HG03342 (cell line): ENCODE results near the gene DHX32.
A peak's percentile ranks its signal among the peaks of the same experiment; 100 is the strongest.
"Not testable (repeated sequence)": the region's sequence is repeated elsewhere in the genome, so short reads cannot be mapped to it uniquely, and the experiment has no call there.

Experiments used
- ATAC-seq: cut with Tn5 transposase; IDR thresholded peaks from one replicate; pipeline ENCODE4 v1.9.1; 2021; ENCODE audit warnings: mild to moderate bottlenecking, moderate library complexity; ENCODE audit not compliant: unreplicated experiment

DHX32 gene

DNA sequence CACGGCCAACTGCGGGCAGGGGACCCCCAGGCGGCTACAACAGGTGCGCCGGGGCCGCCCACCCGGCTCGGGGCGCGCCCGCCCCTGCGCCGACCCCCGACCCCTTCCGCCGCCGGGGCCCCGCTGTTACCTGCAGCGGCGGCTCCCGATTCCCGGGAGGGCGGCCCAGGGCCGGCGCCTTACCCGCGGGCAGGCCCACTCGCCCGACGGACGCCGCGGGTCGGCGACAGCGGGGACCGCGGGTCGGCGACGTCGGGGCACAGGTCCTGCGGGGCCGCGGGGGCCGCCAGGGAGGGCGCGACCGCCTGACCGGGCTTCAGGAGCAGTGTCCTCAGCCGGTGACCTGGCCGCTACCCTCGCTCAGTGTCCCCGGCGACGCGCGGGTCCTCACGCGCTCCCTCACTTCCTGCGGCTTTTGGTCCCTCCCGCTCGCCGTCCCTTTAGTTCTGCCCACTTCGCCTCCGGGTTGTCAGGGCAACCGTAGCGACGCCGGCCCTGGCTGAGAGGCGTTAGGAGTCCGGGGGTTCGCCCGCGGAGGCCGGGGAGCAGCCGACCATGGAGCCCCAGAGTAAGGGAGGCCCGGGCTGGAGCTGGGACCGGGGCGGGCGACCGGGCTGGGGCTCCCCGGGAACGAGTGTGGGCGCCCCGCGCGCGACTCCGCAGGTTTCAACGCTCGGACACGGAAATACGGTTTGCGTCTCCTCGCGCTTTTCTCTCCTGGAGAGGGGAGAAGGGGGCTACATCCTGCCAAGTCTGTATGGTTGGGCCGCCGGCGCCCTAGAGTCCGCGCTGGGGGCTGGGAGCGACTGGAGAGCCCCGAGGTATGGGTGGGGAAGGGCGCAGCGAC, 15.2 kb upstream of the DHX32 start, which contains the start of gene FANK1:
TSS of gene FANK1 (plus strand) at position 477 of the 847 bp plus-strand sequence. CDS start at position 556, 79 bp downstream.
- ATAC-seq, result peak; percentile 81

DNA sequence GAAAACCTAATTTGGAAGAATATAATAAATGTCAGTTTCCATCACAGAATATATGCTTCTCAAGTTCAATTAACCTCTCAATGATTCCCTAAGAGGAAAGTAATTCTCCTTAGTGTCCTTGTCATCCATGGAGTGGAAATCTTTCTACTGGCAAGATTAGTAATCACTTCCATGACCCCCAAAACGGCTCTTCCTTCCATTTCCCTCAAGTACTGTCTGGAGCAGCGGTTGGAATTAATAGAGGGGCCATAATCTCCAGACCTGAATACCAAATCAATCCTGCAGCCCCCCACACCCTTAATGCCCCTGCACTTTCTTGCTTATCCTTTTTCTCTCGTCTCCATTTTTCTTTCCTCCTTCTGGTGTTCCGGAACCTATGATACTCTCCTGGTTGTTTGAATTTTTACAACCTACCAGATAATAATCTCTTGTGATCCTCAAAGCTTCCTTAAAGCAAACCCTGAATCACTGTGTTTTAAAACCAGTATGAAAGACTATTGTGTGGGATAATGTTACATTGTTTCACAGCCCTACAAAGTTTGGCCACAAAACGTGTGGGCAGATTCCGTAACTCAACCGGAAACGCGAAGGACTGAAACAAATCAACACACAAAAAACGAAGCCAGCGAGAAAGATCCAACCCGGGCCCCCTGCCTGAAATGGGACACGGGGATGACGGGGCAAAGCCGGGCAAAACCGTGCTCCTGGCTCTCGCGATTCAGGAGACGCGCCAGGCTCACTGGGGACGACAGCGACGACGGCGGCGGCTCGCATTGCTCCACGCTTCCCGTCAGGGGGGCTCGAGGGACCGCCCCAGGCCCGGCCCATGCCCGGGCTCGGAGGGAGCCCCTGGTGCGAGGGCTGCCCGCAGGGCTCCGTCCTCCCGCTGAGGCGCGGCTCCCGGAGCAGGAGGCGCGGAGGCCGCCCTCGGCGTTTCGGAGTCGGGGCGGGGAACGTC, 14.3 kb upstream of the DHX32 start:
- ATAC-seq, result peak; percentile 55

DNA sequence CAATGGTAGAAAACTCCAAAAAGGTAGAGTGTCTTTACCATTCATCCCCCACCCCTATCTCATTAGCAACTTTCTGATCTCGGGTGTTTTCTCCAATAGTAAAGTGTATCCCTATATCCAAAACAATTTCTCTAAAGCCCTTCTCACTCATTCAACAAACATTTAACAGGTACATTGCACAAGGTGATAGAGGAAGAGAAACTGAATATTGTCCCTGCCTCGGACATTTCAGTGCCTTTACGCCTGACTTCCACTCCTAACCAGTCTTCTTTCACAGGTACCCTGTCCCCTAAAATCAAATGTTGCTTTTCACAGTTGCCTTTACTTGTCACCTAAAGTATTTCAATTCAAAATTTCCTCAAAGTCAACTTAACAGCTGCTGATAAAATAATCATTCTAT, 13.1 kb upstream of the DHX32 start:
- not testable (repeated sequence) for ATAC-seq

DNA sequence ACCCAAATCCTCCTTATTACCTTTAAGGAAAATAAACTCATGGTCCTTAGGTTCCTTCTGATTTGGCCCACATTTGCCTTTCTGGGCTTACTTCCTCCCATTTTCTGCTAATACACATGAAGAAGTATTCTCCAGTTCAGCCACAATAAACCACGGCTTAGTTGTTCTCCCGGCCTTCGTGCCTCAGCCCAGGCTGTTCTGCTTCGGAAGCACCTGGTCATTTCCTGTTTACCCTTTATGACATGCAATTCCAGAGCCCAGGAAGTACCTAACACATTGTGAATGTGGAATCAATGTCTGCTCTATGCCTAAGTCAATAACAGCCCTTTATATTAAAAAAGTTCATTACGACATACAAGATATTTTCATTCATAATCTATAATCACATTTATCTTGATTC, 11.3 kb upstream of the DHX32 start:
- not testable (repeated sequence) for ATAC-seq

DNA sequence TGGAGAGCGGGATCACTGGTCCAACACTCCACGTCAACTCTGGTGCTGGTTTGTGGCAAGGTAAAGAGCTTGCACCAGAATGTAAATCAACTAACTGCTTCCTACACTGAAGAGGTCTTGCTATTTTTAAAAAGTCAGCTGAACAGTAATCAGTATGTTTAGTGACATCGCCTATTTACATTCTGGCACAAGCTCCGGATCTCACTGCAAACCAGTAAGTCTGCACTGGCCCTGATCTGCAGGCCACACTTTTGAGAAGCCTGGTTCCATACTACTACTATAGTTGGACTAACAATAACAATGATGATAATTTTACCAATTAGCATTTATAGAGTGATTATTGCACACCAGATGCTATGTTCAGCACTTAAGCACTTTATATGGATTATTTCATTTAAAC, 8.3 kb upstream of the DHX32 start:
- not testable (repeated sequence) for ATAC-seq

DNA sequence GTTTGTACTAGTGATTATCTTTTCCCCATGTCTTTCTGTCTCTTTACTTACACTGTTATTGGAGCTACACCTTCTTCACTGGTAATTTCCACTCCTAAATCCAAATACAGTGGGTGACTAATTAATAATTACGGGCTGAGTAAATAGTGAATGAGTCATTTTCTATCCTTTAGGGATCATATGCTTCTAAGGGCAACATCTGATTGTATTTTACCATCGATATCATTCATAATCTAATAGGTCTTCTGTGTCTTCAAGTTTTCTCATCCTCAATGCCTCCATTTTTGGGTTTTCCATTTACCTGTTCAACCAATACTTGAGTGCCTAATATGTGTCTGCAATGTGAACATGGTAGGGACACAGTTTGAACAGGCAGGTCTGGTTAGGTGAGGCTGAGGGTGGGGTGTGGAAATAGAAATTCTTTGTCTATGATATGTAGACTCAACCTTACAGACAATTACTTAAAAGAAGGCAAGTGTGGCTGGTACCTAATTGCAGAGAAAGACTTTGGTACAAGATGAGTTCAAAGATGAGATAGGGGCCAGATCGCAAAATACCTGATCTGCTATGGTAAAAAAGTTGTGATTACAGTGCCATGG, 5.9 kb upstream of the DHX32 start:
- ATAC-seq, result no peak

DNA sequence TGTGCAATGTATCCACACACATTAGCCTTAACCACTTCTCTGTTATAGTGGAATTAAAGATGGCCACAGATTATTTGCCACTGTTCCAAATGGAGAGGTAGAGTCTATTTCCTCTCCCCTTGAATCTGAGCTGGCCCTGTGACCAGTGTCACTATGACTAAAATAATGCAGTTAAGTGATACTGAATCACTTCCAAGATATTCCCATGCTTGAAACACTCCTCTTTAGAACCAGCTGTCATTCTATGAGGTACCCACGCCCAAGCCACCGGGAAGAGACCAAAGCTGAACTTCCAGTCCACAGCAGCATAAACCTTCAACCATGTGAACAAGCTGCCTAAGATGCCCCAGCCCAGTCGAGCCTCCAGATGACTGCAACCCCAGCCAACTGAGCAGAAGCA, 2.1 kb upstream of the DHX32 start:
- ATAC-seq, result no peak

DNA sequence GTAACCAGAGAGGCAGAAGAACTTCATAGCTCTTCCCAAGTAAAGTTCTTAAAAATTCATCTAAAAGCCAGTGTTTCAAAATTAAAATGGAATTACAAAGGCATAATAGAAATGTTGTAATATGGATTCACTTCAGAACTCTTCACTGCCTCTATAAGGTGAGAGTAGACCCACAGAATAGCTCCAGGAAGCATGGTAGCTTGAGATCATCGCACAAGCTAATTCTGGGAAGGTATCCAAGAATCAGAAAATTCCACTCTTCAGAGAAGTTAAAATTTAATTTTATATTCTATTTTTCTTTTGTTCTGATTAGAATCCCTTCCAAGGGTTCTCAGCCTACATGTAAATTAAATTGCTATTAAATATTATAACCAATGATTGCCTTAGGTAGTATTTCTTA, 1.5 kb upstream of the DHX32 start:
- ATAC-seq, result no peak

DNA sequence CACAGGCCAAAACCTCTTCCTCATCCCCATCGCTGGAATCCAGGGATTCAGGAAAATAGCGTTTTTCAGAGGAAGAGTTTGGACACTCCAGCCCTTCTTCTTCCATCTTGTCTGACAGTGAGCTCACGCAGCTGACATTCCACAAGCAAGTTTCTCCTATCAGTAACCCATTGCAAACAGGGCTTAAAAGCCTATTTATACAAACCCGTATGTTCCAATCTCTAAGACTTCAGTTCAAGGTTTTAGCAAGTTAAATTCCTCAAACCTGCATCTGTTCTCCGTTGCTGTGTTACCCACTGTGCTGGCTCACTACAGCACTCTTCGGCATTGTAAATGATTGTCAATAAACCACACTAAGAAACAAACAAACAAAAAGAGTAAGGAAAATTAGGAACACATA, 373 bp downstream of the DHX32 start:
- no peak for ATAC-seq

DNA sequence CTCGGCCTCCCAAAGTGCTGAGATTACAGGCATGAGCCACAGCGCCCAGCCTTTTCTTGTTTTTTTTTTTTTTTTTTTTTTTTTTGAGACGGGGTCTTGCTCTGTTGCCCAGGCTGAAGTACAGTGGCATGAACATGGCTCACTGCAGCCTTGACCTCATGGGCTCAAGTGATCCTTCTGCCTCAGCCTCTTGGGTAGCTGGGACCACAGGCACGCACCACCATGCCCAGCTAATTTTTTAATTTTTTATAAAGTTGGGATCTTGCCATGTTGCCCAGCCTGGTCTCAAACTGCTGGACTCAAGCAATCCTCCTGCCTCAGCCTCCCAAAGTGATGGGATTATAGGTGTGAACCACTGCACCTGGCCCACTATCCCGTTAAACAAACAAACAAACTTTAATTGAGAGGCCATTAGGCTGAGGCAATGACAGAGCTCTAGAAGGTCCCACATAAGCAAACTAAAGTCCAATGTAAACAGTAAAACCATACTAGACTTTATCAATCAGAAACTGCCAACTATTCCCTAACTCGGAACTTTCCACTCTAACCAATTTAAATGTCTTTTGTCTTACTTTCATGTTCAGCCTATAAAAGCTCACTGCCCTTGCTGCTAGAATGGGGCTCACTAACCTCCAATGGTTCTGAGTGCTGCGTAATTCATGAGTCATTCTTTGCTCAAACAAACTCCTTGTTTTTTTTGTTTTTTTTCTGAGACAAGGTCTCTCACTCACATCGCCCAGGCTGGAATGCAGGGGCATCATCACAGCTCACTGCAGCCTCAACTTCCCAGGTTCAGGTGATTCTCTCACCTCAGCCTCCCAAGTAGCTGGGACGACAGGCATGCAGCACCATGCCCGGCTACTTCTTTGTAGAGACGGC, 1.9 kb downstream of the DHX32 start:
- no peak for ATAC-seq

DNA sequence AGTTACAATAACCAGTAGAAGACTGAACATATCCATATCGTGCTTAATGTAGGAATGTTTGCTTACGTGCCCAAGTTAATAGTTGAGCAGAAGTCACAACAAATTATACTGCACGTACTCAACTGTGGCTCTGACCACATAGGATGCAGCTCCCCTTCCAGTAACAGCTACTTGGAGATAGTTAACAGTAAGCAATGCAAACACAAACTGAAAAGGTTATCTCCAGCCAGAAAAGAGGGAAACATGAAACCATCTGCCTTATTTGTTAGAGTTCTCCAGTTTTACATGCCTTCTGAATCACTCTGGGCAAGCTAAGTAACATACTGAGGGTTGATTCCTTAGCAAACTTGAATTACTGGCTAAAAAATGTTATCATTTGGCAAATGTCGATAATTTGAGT, 9.8 kb downstream of the DHX32 start:
- no peak for ATAC-seq

DNA sequence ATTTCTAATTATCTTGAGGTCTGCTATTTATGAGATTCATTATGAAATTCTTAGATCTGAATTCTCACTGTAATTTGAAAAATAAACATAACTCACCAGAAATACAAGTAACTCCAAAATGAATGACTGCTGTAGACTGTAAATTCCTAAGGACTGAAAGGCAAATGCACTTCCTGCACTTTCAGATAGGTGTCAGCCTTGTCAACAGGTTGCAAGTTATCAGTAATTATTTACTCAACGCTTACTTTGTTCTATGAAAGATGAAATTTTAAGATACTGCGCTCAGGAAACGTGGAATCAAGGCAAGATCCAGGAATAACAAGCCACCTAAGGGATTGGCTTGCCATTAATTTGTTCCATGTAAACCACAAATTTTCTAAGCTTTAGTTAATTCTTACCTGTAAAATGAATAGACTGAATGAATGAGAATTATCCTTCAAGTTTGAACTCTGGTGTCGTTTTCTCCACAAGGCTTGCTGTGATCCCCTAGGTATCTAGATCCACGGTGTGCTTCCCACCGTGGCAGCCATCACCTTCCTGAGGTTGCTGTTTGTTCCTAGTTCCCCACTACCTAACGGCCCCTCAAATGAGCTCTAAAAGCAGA, 12.6 kb downstream of the DHX32 start:
- peak; percentile 61 for ATAC-seq

DNA sequence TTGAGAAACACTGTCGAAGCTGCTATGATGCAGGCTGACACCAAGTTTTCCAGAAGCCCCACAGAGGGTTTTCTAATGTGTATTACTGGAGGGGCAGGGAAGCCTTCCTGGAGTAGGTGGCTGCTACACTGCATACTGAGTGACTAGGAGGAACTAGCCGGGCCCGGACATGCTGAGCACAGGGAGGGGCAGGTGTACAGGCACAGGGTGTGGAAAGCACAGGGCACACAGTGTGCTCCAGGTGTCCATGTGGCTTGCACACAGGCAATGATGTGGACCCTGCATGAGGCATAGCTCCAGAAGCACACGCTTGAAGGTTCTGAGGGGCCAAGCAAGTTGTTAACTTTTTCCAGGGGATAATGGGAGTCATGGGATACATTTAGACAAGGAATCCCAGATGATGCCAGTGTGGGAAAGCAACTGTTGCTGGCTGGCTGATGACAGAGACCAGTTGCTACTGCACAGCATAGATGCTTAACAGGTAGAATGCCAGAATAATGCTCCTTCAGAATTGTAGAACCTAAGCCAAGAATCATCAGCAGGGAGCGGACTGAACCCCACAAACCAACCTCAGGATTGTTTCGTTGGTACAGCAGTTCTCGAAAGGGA, 14.6 kb downstream of the DHX32 start:
- no peak for ATAC-seq

DNA sequence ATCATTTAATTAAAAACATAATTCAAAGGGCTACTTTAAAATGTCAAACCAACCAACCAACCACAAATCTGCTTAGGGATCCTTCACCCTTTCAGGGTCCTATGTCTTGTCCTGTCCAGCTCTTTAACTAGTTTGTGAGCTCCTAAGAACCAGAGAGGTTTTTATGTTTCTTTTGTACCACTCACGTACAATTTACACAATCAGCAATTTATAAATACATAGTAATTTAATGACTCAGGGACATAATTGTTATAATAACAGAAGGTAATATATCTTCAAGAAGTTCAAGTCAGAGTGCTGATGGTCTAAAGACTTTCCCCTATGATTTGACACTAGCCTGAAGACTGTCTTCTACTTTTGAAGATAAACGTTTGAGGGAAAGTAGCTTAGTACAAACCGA, 16.0 kb downstream of the DHX32 start:
- ATAC-seq, result no peak

DNA sequence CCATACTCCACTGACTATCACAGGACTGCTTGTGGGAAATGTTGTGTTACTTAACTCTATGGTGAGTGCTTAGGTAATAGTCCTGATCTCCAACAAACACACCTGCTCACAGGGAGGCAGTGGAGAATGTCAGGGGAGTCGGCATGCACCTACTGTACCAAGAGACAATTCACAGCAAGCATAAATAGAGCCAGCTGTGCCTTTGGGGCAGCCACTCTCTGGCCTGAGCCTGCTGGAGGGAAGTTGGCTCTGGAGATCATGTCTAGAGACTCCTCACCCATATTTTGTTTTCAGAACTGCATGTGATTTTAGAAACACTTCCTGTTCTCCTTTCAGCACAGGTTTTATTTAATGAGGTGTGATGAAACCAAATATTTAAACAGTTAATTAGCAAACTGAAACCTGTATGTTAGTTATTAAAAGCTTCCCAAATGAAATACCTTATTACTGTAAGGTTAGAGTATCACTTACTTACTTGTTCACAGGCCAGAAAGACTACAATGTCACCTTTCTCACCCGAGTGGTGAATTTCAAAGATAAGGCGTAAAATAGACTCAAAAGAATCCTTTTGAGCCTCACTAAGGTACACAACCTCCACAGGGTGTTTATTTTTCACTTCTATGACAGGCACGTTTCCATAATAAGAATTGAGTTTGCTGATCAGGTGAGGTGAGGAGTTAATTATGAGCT, 21.8 kb downstream of the DHX32 start:
- no peak for ATAC-seq

DNA sequence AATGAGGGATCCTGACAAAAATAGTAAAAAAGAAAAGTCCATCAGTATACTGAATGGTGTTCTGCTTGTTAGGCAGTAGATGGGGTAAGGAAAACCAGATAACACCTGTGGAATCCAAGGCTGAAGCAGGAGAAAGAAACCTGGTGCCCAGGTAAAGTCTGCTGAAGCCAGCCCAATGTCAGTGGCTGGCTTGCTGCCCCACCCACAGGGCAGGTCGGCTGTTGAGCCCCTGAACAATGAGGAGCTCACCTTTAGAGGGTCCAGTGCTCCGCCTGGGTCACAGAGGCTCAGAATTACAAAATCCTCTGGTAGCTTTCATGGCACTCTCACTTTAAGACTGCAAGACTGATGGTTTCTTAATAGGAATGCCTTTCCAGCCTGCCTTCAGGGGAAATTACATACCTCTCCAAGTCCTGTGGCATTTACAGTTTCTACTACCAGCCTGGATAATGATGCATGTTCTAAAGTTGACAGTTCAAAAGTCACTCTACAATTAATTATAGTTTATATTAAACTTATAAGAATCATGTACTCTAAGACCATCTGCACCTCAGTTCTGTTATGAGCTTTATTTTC, 23.8 kb downstream of the DHX32 start:
- ATAC-seq, result no peak

DNA sequence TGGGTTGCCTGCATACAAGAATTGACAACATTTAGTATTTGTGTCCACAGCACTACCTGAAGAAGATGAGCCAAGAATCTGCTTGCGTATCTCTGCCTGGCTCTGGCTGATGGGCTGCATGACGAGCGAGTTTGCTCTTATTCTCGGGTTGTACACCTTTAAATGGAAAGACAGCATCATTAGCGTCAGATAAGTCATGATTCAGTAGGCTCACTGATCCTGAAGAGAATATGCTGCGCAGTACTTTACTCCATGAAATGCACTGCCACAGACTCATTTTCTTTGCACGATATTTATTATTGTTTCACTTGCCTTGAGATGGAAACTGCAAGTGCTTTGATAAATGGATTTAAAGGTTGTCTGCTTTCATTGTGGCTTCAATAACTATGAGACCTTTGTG, 28.6 kb downstream of the DHX32 start:
- no peak for ATAC-seq
